H1 (cell line): ENCODE data around the gene PNPLA3. TPM values are rescaled to one million over a fixed set of nuclear protein-coding genes. Genes with fewer than 3 reads are reported as not detected.

Experiments used
- CTCF ChIA-PET: fragments of 300-600 bp; sonication (Branson Sonifier 250); formaldehyde crosslinking; loops from one replicate; lab custom pipeline; 2021; ENCODE audit not compliant: partially characterized antibody; lab: Charles Lee
- POLR2A ChIA-PET: fragments of 300-600 bp; sonication (Branson Sonifier 250); formaldehyde crosslinking; loops from one replicate; lab custom pipeline; 2021; ENCODE audit warnings: inconsistent platforms; ENCODE audit not compliant: partially characterized antibody; lab: Charles Lee
- DNase-seq, 2 experiments: peaks; one replicate each; pipeline versions ENCODE4 v3.0.0 to v3.0.0-alpha.2; 2010 to 2022; ENCODE audit warnings: low spot score in 2 of 2, low read depth in 1 of 2, mixed read lengths in 1 of 2
- FAIRE-seq: peaks from 2 replicates; lab custom pipeline; 2011; peaks lifted over from hg19 to GRCh38; lab: Jason Lieb, UNC
- H2AFZ ChIP-seq: 2 replicates; pipeline ENCODE4 v1.8.1; 2012; ENCODE audit warnings: low read length, inconsistent platforms
- H2AK5ac ChIP-seq: 2 replicates; pipeline ENCODE4 v1.6.1; 2013; ENCODE audit warnings: low read depth, low read length
- H2BK120ac ChIP-seq: replicated peaks from 2 replicates; pipeline ENCODE3; 2013; ENCODE audit warnings: low read depth, low read length, inconsistent platforms
- H2BK12ac ChIP-seq: 2 replicates; pipeline ENCODE4 v1.6.1; 2013; ENCODE audit warnings: low read depth, low read length
- H2BK15ac ChIP-seq: 2 replicates; pipeline ENCODE4 v1.6.1; 2013; ENCODE audit warnings: low read length
- H2BK20ac ChIP-seq: 2 replicates; pipeline ENCODE4 v1.6.1; 2013; ENCODE audit warnings: low read length
- H2BK5ac ChIP-seq: 2 replicates; pipeline ENCODE4 v1.6.1; 2013; ENCODE audit warnings: low read depth, low read length
- H3K14ac ChIP-seq: 2 replicates; pipeline ENCODE4 v1.6.1; 2013; ENCODE audit warnings: inconsistent platforms; ENCODE audit not compliant: insufficient read length
- H3K18ac ChIP-seq: 2 replicates; pipeline ENCODE4 v1.6.1; 2013; ENCODE audit warnings: low read length; ENCODE audit errors: extremely low read depth
- H3K23ac ChIP-seq: 2 replicates; pipeline ENCODE4 v1.6.1; 2013; ENCODE audit warnings: inconsistent platforms; ENCODE audit not compliant: insufficient read length
- H3K23me2 ChIP-seq: 2 replicates; pipeline ENCODE4 v1.6.1; 2013; ENCODE audit warnings: low read depth, low read length
- H3K27ac ChIP-seq: 2 replicates; pipeline ENCODE4 v1.6.1; 2011; ENCODE audit warnings: low read depth, low read length, inconsistent platforms
- H3K27me3 ChIP-seq, 4 experiments: replicated peaks in 1 of 4; 1 replicate in 1 of 4; 2 replicates in 3 of 4; pipeline versions ENCODE4 v1.6.1 to v1.8.1; 2011 to 2013; ENCODE audit warnings: low read length in 3 of 4, mild to moderate bottlenecking in 3 of 4, inconsistent platforms in 2 of 4, mixed read lengths in 2 of 4, moderate library complexity in 1 of 4; ENCODE audit not compliant: control insufficient read depth in 3 of 4, insufficient read depth in 3 of 4; ENCODE audit errors: extremely low read depth in 1 of 4
- H3K36me3 ChIP-seq, 4 experiments: 2 replicates each; pipeline versions ENCODE4 v1.6.1 to v1.8.1; 2011 to 2013; ENCODE audit warnings: mild to moderate bottlenecking in 4 of 4, low read length in 3 of 4, moderate library complexity in 2 of 4, control low read depth in 1 of 4, inconsistent platforms in 1 of 4; ENCODE audit not compliant: insufficient read depth in 4 of 4, control insufficient read depth in 2 of 4
- H3K4ac ChIP-seq: replicated peaks from 2 replicates; pipeline ENCODE3; 2013; ENCODE audit warnings: low read length, low read depth, mixed read lengths, inconsistent platforms; ENCODE audit not compliant: insufficient read length
- H3K4me1 ChIP-seq, 4 experiments: replicated peaks in 1 of 4; 1 replicate in 1 of 4; 2 replicates in 3 of 4; pipeline versions ENCODE4 v1.6.1 to v1.8.1; 2011 to 2013; ENCODE audit warnings: low read length in 3 of 4, inconsistent platforms in 2 of 4, mixed read lengths in 1 of 4; ENCODE audit not compliant: insufficient read depth in 4 of 4, control insufficient read depth in 3 of 4
- H3K4me2 ChIP-seq, 2 experiments: 2 replicates each; pipeline versions ENCODE4 v1.6.1 to v1.8.1; 2011 to 2013; ENCODE audit warnings: low read depth in 2 of 2, low read length in 2 of 2, control low read depth in 1 of 2, inconsistent platforms in 1 of 2, mild to moderate bottlenecking in 1 of 2; ENCODE audit not compliant: insufficient read depth in 1 of 2
- H3K4me3 ChIP-seq, 4 experiments: fragments of 200-600, 300-600 bp in 1 of 4; sonication (generic), shearing (Covaris generic), sonication (Bioruptor Twin) in 1 of 4; 2 replicates each; pipeline versions ENCODE4 v1.5.1 to v1.8.1; 2011 to 2016; ENCODE audit warnings: low read length in 4 of 4, low read depth in 3 of 4, control low read depth in 2 of 4, inconsistent platforms in 2 of 4, mild to moderate bottlenecking in 2 of 4, mixed read lengths in 1 of 4, moderate library complexity in 1 of 4; ENCODE audit not compliant: insufficient read depth in 2 of 4; ENCODE audit errors: extremely low read depth in 1 of 4
- H3K56ac ChIP-seq: replicated peaks from 2 replicates; pipeline ENCODE3; 2013; ENCODE audit warnings: low read depth, mild to moderate bottlenecking, mixed read lengths, low read length, inconsistent platforms; ENCODE audit not compliant: insufficient read length
- H3K79me1 ChIP-seq: 2 replicates; pipeline ENCODE4 v1.6.1; 2013; ENCODE audit warnings: low read depth, low read length, control low read depth
- H3K79me2 ChIP-seq, 2 experiments: 2 replicates each; pipeline versions ENCODE4 v1.6.1 to v1.8.1; 2012 to 2013; ENCODE audit warnings: low read length in 2 of 2, mild to moderate bottlenecking in 2 of 2, inconsistent platforms in 1 of 2; ENCODE audit not compliant: insufficient read depth in 2 of 2, control insufficient read depth in 1 of 2
- H3K9ac ChIP-seq, 4 experiments: replicated peaks in 1 of 4; 1 replicate in 1 of 4; 2 replicates in 3 of 4; pipeline versions ENCODE4 v1.6.1 to v1.8.1; 2011 to 2013; ENCODE audit warnings: low read depth in 3 of 4, low read length in 3 of 4, control low read depth in 2 of 4, mild to moderate bottlenecking in 2 of 4, moderate library complexity in 2 of 4, inconsistent platforms in 1 of 4; ENCODE audit errors: extremely low read depth in 1 of 4
- H3K9me3 ChIP-seq, 2 experiments: 2 replicates each; pipeline versions ENCODE4 v1.6.1 to v1.8.1; 2012 to 2013; ENCODE audit warnings: mild to moderate bottlenecking in 2 of 2, moderate library complexity in 2 of 2, control low read depth in 1 of 2, inconsistent platforms in 1 of 2, low read depth in 1 of 2, low read length in 1 of 2, mixed read lengths in 1 of 2; ENCODE audit not compliant: insufficient read depth in 2 of 2
- H4K20me1 ChIP-seq, 2 experiments: replicated peaks in 1 of 2; 2 replicates each; pipeline versions ENCODE3 to v1.8.1; 2011 to 2013; ENCODE audit warnings: inconsistent platforms in 2 of 2, low read length in 2 of 2, mild to moderate bottlenecking in 1 of 2; ENCODE audit not compliant: insufficient read depth in 2 of 2, control insufficient read depth in 1 of 2
- H4K5ac ChIP-seq: 2 replicates; pipeline ENCODE4 v1.6.1; 2013; ENCODE audit warnings: low read length, low read depth, mixed read lengths, inconsistent platforms; ENCODE audit not compliant: insufficient read length
- H4K8ac ChIP-seq: 2 replicates; pipeline ENCODE4 v1.8.0; 2013; ENCODE audit warnings: mild to moderate bottlenecking, moderate library complexity, low read length, inconsistent platforms; ENCODE audit not compliant: insufficient read depth; ENCODE audit errors: extremely low read depth
- H4K91ac ChIP-seq: replicated peaks from 2 replicates; pipeline ENCODE3; 2013; ENCODE audit warnings: low read length, mixed read lengths, inconsistent platforms; ENCODE audit not compliant: insufficient read length
- BRCA1 ChIP-seq: IDR thresholded peaks from 2 replicates; pipeline ENCODE4 v1.6.1; 2012; ENCODE audit warnings: low read depth, low read length, improper control_type of control experiment
- HDAC6 ChIP-seq: IDR thresholded peaks from one replicate; pipeline ENCODE4 v1.7.1; 2012; ENCODE audit warnings: low read depth, mild to moderate bottlenecking, inconsistent platforms, low read length, moderate library complexity
- PHF8 ChIP-seq: fragments of 200-600 bp; sonication (generic); conservative IDR thresholded peaks from 2 replicates; pipeline ENCODE4 v1.7.1; 2012; ENCODE audit warnings: low read depth, mild to moderate bottlenecking, inconsistent platforms, low read length, moderate library complexity
- SRF ChIP-seq: IDR thresholded peaks from 2 replicates; pipeline ENCODE4 v1.6.1; 2011; ENCODE audit warnings: mild to moderate bottlenecking, low read depth, low read length, moderate library complexity
- WGBS, 2 experiments: shearing (Covaris generic) in 1 of 2; methylation state at CpG; one replicate each; pipeline versions ENCODE4 v1.1.6 to v1.1.7; 2013 to 2015; ENCODE audit warnings: low lambda C conversion rate in 2 of 2, mixed read lengths in 2 of 2, inconsistent platforms in 1 of 2, low coverage in 1 of 2, missing lambda C conversion rate in 1 of 2; ENCODE audit not compliant: insufficient replicate concordance in 2 of 2, insufficient coverage in 1 of 2, insufficient read length in 1 of 2; ENCODE audit errors: extremely low coverage in 1 of 2, missing lambda C conversion rate in 1 of 2; 5-methylcytosine and 5-hydroxymethylcytosine counted together
- polyA plus RNA-seq, 7 experiments: library from polyadenylated mRNA; depleted of rRNA in 3 of 7; stranded (reverse) in 5 of 7; unstranded in 2 of 7; fragments of >200 nt in 5 of 7; fragments of 200-250 nt in 2 of 7; gene quantifications; 1 replicate in 5 of 7; 2 replicates in 1 of 7; 4 replicates in 1 of 7; pipeline versions ENCODE4 v1.2.1 to v1.2.3, GENCODE V29; 2011 to 2013; ENCODE audit warnings: missing spikeins in 2 of 7, mixed read lengths in 2 of 7
- total RNA-seq: library from RNA; stranded (reverse); fragmentation: NEBNext Ultra II Directional; extraction: Animal tissue kit (Norgen Biotek cat#: 25700); gene quantifications from 2 replicates; pipeline ENCODE4 v1.2.1, GENCODE V29; 2021
- TF ChIP-seq, protein P1 (sequence below): IDR thresholded peaks from 2 replicates; pipeline ENCODE4 v1.6.1; 2011; ENCODE audit warnings: low read depth, mild to moderate bottlenecking, low read length; ENCODE audit not compliant: insufficient read depth
- TF ChIP-seq, protein P2 (sequence below), 3 experiments: IDR thresholded peaks; 1 replicate in 2 of 3; 2 replicates in 1 of 3; pipeline versions ENCODE4 v1.5.1 to v1.6.1; 2011; ENCODE audit warnings: low read length in 3 of 3, mild to moderate bottlenecking in 3 of 3, inconsistent platforms in 2 of 3, low read depth in 1 of 3, moderate library complexity in 1 of 3; ENCODE audit not compliant: insufficient read depth in 1 of 3; ENCODE audit errors: control extremely low read depth in 1 of 3

The PNPLA3 gene
- total and polyA plus RNA-seq, 2 of the 8 experiments (the other 6 are each of a cell fraction or from before 2014, with no cell fraction given): 17.5 to 23.4 TPM

DNA sequence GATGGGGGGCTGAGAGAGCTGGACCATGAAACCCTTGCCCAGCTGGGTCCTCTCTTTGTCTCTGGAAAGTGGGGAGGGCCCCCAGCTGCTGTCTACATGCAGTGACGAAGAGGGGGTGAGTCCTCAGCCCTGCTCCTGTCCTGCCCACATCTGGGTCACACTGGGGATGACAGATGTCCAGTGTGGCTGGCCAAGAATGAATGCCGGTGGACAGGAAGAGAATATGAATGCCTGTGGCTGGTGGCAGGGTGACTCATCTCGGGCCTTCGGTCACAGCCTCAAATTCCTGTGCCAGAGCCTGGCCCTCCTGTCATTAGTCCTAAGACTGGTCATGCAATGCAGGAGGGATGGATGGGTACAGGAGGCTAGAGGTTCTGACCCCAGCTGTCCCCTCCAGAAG lies 2.2 kb upstream of the PNPLA3 start:
- H4K5ac ChIP-seq: no peak overlapping the region
- H2BK12ac ChIP-seq: peak overlapping the region; percentile 75; the same call in 1 of the 2 replicates
- H3K79me2 ChIP-seq: peaks cover 0 to 11% of the 10 kb centered on the region in 2 experiments; a peak in 1 of 4 replicates
- H2BK20ac ChIP-seq: no peak overlapping the region
- no peak overlapping the region for H2AFZ ChIP-seq
- POLR2A ChIA-PET: interaction anchor here (1.1 to 1.9 kb wide), 2 partner anchors 10 to 15 kb away, joined by 3 to 7 read pairs; no protein-coding TSS in a partner anchor
- no peak overlapping the region for H3K4ac ChIP-seq
- WGBS, 2 experiments: 90% methylated on average over 4 of the region's 4 CpGs; no CpG with 5 or more reads in 1 of the 2 experiments
- no peak for FAIRE-seq
- no peaks in the 10 kb centered on the region; a peak in 1 of 7 replicates for H3K27me3 ChIP-seq
- no peak overlapping the region for H3K23ac ChIP-seq
- H4K20me1 ChIP-seq: peaks cover 3 to 7% of the 10 kb centered on the region in 2 experiments
- H2BK5ac ChIP-seq: 0 out of 2 replicates have a peak overlapping the region, but pooled peaks have one; percentile 52
- H3K18ac ChIP-seq: no peak overlapping the region
- DNase-seq: no peak
- H4K8ac ChIP-seq: no peak overlapping the region
- TF ChIP-seq SRF: no peak
- TF ChIP-seq PHF8: no peak
- TF ChIP-seq, protein P1, sequence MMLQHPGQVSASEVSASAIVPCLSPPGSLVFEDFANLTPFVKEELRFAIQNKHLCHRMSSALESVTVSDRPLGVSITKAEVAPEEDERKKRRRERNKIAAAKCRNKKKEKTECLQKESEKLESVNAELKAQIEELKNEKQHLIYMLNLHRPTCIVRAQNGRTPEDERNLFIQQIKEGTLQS: no peak
- no peak for TF ChIP-seq BRCA1
- TF ChIP-seq HDAC6: no peak
- TF ChIP-seq, protein P2, sequence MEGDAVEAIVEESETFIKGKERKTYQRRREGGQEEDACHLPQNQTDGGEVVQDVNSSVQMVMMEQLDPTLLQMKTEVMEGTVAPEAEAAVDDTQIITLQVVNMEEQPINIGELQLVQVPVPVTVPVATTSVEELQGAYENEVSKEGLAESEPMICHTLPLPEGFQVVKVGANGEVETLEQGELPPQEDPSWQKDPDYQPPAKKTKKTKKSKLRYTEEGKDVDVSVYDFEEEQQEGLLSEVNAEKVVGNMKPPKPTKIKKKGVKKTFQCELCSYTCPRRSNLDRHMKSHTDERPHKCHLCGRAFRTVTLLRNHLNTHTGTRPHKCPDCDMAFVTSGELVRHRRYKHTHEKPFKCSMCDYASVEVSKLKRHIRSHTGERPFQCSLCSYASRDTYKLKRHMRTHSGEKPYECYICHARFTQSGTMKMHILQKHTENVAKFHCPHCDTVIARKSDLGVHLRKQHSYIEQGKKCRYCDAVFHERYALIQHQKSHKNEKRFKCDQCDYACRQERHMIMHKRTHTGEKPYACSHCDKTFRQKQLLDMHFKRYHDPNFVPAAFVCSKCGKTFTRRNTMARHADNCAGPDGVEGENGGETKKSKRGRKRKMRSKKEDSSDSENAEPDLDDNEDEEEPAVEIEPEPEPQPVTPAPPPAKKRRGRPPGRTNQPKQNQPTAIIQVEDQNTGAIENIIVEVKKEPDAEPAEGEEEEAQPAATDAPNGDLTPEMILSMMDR (IDR thresholded peaks at IDR 0.05; ENCODE audit: control extremely low read depth in 1 of 3, insufficient read depth in 1 of 3, low read depth in 1 of 3, low read length in 3 of 3): no peak
- H3K14ac ChIP-seq: no peak overlapping the region
- H3K4me1 ChIP-seq: peaks cover 8 to 23% (median 18%) of the 10 kb centered on the region in 4 experiments
- CTCF ChIA-PET: interaction anchor here (0.8 to 1.7 kb wide), 6 partner anchors 15 to 72 kb away, joined by 3 to 6 read pairs (median 4); no protein-coding TSS in a partner anchor
- H3K4me3 ChIP-seq: no peak overlapping the region
- peaks cover 5% of the 10 kb centered on the region for H3K79me1 ChIP-seq
- H2BK15ac ChIP-seq: peak overlapping the region; percentile 3; the same call in 1 of the 2 replicates
- no peak overlapping the region for H3K56ac ChIP-seq
- no peak overlapping the region for H3K27ac ChIP-seq
- no peak overlapping the region for H4K91ac ChIP-seq
- no peak overlapping the region for H2BK120ac ChIP-seq
- 0 out of 8 replicates have a peak, but pooled peaks cover 0 to under 1% (median 0%) of the 10 kb centered on the region in 4 experiments for H3K36me3 ChIP-seq
- H3K9me3 ChIP-seq: no peaks in the 10 kb centered on the region
- H3K23me2 ChIP-seq: peaks cover 15% of the 10 kb centered on the region; the same call in 1 of the 2 replicates
- H2AK5ac ChIP-seq: 0 out of 2 replicates have a peak overlapping the region, but pooled peaks have one; percentile 75
- H3K4me2 ChIP-seq: no peak overlapping the region
- no peak overlapping the region for H3K9ac ChIP-seq
